Measurements from ENCODE around the gene SPNS2.

Gene SPNS2

GRCh38 chr17:4539025-4539424 is 40.3 kb downstream of the SPNS2 start:
- DNase-seq, result no peak

GRCh38 chr17:4539576-4540223 is 41.0 kb downstream of the SPNS2 start:
- DNase-seq, result no peak

- DNase-seq, result no peak
Measured at GRCh38 chr17:4540224-4540651, 41.6 kb downstream of the SPNS2 start.

- no peak for DNase-seq
Measured at GRCh38 chr17:4540687-4541327, 42.1 kb downstream of the SPNS2 start.

- DNase-seq, result no peak
Measured at GRCh38 chr17:4541328-4542002, 42.8 kb downstream of the SPNS2 start.

- no peak for DNase-seq
Measured at GRCh38 chr17:4542003-4542725, 43.5 kb downstream of the SPNS2 start.

GRCh38 chr17:4542726-4543191 is 44.1 kb downstream of the SPNS2 start:
- DNase-seq, result no peak

GRCh38 chr17:4543557-4544026 is 44.9 kb downstream of the SPNS2 start:
- no peak for DNase-seq

GRCh38 chr17:4544135-4544950 is 45.7 kb downstream of the SPNS2 start:
- DNase-seq, result no peak

- DNase-seq, result no peak
Measured at GRCh38 chr17:4544951-4545216, 46.2 kb downstream of the SPNS2 start.

GRCh38 chr17:4545217-4545951 is 46.7 kb downstream of the SPNS2 start:
- DNase-seq, result no peak

GRCh38 chr17:4547118-4547906 is 48.6 kb downstream of the SPNS2 start:
- DNase-seq, result no peak

- DNase-seq, result no peak
Measured at GRCh38 chr17:4548061-4548461, 49.4 kb downstream of the SPNS2 start.

GRCh38 chr17:4548721-4549531 is 50.2 kb downstream of the SPNS2 start:
- no peak for DNase-seq

- DNase-seq, result no peak
Measured at GRCh38 chr17:4549781-4550533, 51.3 kb downstream of the SPNS2 start.

GRCh38 chr17:4550534-4551039 is 51.9 kb downstream of the SPNS2 start:
- no peak for DNase-seq

- DNase-seq, result peak in 1 of 2 donors; percentile 38
Measured at GRCh38 chr17:4551141-4551540, 52.5 kb downstream of the SPNS2 start.

- DNase-seq, result no peak
Measured at GRCh38 chr17:4551796-4552525, 53.3 kb downstream of the SPNS2 start.
